Neural progenitor cell (in vitro differentiated cells): Measurements from ENCODE around the gene MYPN.

ENCODE experiments used
- CTCF ChIP-seq: fragments of 200-600 bp; sonication (generic); IDR thresholded peaks from 2 replicates; pipeline ENCODE4 v1.5.1; 2017; ENCODE audit warnings: antibody characterized with exemption, mild to moderate bottlenecking
- EZH2 ChIP-seq: fragments of 200-600 bp; sonication (generic); IDR thresholded peaks from 2 replicates; pipeline ENCODE4 v1.6.1; 2017; ENCODE audit warnings: antibody characterized with exemption, mild to moderate bottlenecking, moderate library complexity

DNA sequence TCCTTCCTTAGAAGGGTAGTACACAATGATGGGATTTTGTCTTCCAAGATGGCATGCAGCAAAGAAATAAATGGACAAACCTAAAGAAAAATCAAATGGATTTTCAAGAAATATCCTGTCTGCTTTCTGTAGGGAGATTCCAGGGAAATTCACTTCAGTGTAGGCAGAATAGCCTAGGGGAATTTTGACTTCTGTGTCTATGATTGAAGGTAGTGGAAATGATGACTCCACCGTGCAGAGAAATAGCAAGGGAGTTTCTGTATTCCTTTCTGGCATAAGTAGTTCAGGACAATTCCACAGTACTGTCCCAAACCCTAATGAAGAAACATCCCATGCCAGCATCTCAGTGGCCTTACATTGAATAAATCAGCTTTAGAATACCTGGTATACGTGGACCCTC, 113.1 kb downstream of the MYPN start:
- TF ChIP-seq CTCF (no peak), EZH2 (no peak)
